GM08714 (cell line): Measurements from ENCODE around the gene MVD.

Experiments
- H3K4me3 ChIP-seq: fragments of 200-500 bp; sonication (Bioruptor generic); 2 replicates; pipeline ENCODE4 v1.5.1; 2014; ENCODE audit warnings: mild to moderate bottlenecking, low read length, inconsistent platforms
- ZNF274 ChIP-seq: IDR thresholded peaks from 2 replicates; pipeline ENCODE4 v1.6.1; 2012; ENCODE audit warnings: mild to moderate bottlenecking, low read depth, low read length

Gene MVD

GRCh38 chr16:88692861-88693260 lies 30.0 kb upstream of the MVD start:
- no peak overlapping the region for H3K4me3 ChIP-seq
- TF ChIP-seq ZNF274, result no peak

DNA sequence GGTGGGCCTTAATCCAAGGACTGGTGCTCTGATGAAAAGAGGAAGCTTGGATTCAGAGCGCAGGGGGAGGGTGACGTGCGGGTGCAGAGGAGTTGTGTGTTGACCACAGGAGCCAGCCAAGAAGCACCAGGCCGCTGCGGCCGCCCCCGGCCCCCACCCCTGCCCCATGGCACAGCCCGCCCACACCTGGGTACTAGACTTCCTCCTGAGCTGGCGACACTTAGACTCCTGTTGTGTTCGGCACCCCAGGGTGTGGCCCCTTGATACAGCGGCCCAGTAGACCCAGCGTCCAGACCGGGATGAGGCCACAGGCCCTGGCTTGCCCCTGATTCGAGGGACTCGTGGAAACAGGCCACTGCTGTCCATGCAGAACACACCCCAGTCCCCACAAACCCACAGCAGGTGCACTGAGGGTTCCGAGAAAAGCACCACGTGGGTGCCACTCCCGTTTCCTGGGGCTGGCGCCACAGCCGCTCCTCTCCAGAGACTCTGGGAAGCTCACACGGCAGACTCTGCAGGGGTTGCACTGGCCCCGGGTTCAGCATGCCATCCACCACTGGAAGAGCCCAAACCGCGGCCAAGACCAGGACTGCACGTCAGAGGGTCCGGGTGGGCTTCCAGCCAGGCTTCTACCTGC lies 29.2 kb upstream of the MVD start:
- TF ChIP-seq ZNF274, result no peak
- no peak overlapping the region for H3K4me3 ChIP-seq

GRCh38 chr16:88691129-88691813 lies 28.4 kb upstream of the MVD start:
- no peak for TF ChIP-seq ZNF274
- no peak overlapping the region for H3K4me3 ChIP-seq

DNA sequence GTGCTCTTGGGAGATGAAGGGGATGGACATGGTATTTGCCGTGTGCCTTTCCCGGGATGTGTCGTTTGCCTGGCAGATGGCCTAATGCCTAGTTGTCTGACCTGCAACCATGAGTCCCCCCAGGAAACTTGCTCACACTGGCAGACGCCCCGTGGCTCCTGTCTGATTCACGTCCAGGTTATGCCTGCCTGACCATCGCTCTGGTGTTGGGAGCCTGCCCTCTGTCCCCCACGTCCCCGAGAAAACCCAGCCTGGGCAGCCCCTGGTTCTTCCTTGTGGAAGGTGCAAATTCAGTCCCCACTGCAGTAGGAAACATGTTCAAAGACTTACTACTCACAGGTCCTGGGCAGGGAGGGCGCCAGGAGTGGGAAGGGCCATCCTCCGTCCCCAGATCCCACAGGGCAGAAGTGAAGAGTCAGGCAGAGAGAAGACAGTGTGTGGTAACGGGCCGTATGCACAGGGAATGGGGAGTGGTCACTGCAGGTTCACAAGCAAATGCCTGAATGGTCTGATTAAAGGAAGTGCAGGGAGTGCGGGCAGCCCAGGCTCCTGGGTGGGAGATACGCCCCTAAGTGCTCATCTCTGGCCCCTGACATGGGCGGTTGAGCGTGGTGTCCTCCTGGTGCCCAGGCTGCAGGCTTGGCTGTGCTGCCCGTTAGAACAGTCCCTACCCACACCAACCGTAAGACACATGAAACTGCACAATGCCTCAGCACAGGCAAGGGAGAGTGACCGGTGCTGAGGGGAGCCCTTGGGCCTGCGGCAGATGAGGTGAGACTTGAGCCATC lies 27.6 kb upstream of the MVD start:
- H3K4me3 ChIP-seq, result no peak overlapping the region
- TF ChIP-seq ZNF274, result no peak

DNA sequence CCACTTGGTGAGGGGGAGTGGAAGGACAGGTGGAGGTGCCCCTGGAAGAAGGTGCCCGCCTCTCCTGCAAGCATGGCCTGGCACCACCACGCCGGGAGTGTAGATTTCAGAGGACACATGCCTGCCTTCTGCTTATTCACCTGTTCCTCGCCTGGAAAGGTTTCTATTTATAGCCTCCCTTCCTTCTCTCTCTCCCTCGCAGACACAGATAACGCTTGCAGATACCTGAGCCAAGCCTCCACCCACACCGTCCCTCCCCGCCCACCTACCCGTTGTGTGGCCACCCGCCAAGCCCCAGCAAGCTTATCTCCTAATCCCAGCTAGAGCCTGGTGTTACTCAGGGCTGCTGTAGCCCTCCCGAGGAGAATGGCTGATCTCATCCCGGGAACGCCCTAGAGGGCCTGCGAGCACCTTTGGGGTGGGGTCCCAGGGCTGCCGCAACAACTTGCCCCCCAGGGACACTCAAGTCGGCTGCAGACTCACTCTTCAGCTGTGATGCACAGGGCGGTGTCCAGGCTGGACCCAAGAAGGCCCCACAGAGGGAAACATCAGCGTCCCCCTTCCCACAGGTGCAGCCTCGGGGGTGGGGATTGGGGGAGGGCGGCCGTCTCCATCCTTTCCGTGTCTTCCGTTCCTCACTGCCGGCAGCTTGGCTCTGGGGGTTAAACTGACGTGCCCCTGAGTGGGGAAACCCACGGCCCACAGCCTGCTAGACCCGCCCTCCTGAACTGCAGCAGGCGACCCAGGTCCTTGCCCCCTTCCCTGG lies 25.3 kb upstream of the MVD start:
- no peak overlapping the region for H3K4me3 ChIP-seq
- no peak for TF ChIP-seq ZNF274

DNA sequence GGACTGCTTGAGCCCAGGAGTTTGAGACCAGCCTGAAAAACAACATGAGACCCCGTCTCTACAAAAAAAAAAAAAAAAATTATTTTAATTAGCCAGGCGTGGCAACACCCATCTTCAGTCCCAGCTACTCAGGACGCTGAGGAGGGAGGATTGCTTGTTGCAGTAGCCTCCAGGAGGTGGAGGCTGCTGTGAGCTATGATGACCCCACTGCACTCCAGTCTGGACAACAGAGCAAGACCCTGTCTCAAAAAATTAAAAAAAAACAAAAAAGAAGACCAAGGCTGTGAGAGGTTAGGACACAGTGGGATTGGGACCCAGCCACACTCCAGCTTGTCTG lies 24.8 kb upstream of the MVD start:
- no peak for TF ChIP-seq ZNF274
- no peak overlapping the region for H3K4me3 ChIP-seq

- no peak for TF ChIP-seq ZNF274
Observed at GRCh38 chr16:88687254-88687576, 24.3 kb upstream of the MVD start.

DNA sequence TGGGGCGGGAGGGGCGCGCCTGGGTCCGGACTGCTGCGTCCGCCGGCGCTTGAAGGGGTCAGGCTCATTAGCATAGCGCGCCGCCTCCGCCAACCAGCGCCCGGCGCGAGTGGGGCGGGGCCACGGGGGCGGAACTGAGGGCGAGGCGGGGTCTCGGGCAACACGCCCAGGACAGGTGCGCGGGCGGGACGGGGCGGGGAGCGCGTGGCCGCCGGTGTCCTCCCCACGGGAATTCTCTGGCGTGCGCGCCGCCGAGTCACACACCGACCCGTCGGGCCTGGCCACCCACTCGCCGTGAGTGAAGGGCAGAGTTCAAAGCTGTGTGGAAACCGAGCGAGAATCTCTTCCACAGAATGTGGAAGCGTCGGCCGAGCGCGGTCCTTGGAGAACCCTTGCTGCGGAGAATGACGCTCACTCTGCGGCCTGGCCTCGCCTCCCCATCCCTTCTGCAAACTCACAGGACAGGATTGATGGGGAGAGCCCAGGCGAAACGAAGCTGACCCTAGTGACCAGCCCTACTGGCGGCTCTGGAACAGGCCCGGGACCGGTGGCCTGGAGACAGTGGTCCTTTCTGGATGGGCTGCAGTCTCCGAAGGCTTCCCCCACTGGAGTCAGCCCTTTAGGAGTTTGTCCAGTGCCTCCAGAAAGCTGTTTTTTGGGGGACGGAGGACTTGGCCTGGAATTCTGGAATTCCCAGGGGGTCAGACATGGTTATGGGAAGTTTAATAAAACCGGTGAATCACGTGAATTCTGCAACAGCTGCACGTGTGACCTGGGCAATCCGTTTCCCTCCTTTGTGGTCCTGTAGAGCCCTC lies 23.8 kb upstream of the MVD start, which contains the start of gene SNAI3:
TSS of gene SNAI3 (minus strand) at position 69 of the 815 bp plus-strand sequence. CDS start 101 bp downstream, outside the sequence.
- no peak for TF ChIP-seq ZNF274

More at GRCh38 chr16:88687254-88687576, 24.3 kb upstream of the MVD start:
- H3K4me3 ChIP-seq, result no peak overlapping the region

DNA sequence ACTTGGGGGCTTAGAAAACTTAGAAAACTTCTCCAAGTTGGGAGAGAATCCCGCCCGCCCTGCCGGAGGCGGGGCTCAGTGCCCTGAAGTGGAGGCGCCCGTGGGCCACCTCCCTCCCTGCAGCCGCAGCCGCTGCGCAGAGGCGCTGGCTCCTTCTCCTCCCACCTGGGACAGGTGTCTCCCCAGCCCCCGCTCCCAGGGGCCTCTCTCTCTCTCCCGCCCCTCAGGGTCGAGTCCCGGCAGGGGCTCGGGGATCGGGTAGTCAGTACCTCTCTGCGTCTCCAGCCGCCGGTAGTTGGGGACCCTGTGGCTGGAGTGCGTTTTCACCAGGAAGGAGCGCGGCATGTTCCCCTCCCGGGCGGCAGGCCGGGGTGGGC lies 23.2 kb upstream of the MVD start:
- peak overlapping the region; percentile 72 for H3K4me3 ChIP-seq
- no peak for TF ChIP-seq ZNF274

More for the DNA sequence above, 23.8 kb upstream of the MVD start, which contains the start of gene SNAI3:
- peak within 1 kb of the TSS; percentile 72 for H3K4me3 ChIP-seq

GRCh38 chr16:88685156-88686061 lies 22.5 kb upstream of the MVD start:
- peak overlapping the region; percentile 72 for H3K4me3 ChIP-seq
- no peak for TF ChIP-seq ZNF274

- TF ChIP-seq ZNF274, result no peak
- no peak overlapping the region for H3K4me3 ChIP-seq
Observed at GRCh38 chr16:88684569-88685155, 21.8 kb upstream of the MVD start.

DNA sequence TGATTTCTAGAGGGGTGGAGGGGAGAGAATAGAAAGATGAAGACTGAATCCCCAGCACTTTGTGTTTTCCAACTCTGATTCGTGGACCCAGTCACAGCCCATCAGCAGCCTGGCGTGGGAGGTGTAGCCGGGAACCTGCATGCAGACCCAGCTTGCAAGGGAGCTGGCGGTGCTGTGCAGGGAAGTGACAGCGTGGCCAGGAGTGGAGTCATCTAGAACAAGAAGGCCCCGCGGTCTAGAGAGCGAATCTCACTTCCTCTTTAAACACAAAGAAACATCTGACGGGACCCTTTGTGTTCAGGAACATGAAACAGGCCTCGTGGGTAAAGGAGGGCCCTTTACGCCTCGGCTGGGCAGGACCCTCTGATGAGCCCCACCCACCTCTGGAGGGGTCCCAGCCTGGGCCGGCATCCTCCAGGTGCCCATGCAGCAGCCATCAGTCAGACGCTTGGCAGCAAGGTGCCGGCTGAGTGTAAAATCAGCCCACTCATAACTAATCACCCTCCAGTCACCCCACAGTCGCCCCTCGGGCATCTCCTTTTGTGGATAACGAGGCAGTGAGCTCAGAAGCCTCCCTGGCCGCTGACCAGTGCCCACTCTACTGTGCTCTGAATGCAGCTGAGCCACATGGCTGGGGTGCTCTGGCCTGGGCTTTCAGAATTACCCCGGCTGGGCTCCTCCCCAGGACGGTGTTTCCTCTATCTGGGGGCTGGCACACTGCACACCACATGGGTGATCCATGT lies 19.0 kb upstream of the MVD start:
- no peak for TF ChIP-seq ZNF274
- H3K4me3 ChIP-seq, result peak overlapping the region; percentile 2; the same call in 1 of the 2 replicates
